Naive thymus-derived CD4-positive, alpha-beta T cell (primary cell): ENCODE measurements around the gene BBS4. TPM values are rescaled to one million over a fixed set of nuclear protein-coding genes. Genes with fewer than 3 reads are reported as not detected.

Experiments
- ATAC-seq: fragments of 150-1000 bp; cut with Tn5 transposase; 2 replicates; pipeline ENCODE4 v1.10.0; 2021; ENCODE audit warnings: mild to moderate bottlenecking, moderate library complexity
- CTCF ChIA-PET: fragments of 350-600 bp; sonication (Branson Sonifier 250); formaldehyde crosslinking; loops from one replicate; lab custom pipeline; 2021; ENCODE audit warnings: antibody characterized with exemption; lab: Charles Lee
- POLR2A ChIA-PET: fragments of 350-600 bp; sonication (Branson Sonifier 250); formaldehyde crosslinking; loops from one replicate; lab custom pipeline; 2021; ENCODE audit warnings: antibody characterized with exemption, inconsistent platforms; lab: Charles Lee
- DNase-seq, 9 donors: peaks; one replicate each; pipeline versions ENCODE4 v3.0.0 to v3.0.0-alpha.2; 2020 to 2022; ENCODE audit warnings: mixed read lengths in 1 of 9
- H3K27ac ChIP-seq: one replicate; pipeline ENCODE4 v1.7.0; 2013; ENCODE audit warnings: mild to moderate bottlenecking, low read depth, low read length, moderate library complexity
- H3K27me3 ChIP-seq, 2 donors: one replicate each; pipeline ENCODE4 v1.7.0; 2013; ENCODE audit warnings: low read length in 2 of 2, mild to moderate bottlenecking in 2 of 2, moderate library complexity in 2 of 2; ENCODE audit not compliant: control insufficient read depth in 2 of 2, insufficient read depth in 2 of 2
- H3K36me3 ChIP-seq, 3 experiments: 1 replicate in 2 of 3; 2 replicates in 1 of 3; pipeline ENCODE4 v1.7.0; 2013; ENCODE audit warnings: low read length in 3 of 3, mild to moderate bottlenecking in 3 of 3, moderate library complexity in 1 of 3; ENCODE audit not compliant: insufficient read depth in 3 of 3, control insufficient read depth in 2 of 3
- H3K4me1 ChIP-seq, 2 donors: one replicate each; pipeline ENCODE4 v1.7.0; 2013; ENCODE audit warnings: low read length in 2 of 2, mild to moderate bottlenecking in 2 of 2, moderate library complexity in 1 of 2; ENCODE audit not compliant: control insufficient read depth in 2 of 2, insufficient read depth in 2 of 2
- H3K4me3 ChIP-seq: 2 replicates; pipeline ENCODE4 v1.7.0; 2013; ENCODE audit warnings: mild to moderate bottlenecking, low read length
- H3K9me3 ChIP-seq, 3 experiments: 1 replicate in 2 of 3; 2 replicates in 1 of 3; pipeline ENCODE4 v1.7.0; 2013; ENCODE audit warnings: low read length in 3 of 3; ENCODE audit not compliant: control insufficient read depth in 2 of 3
- H3K27ac Mint-ChIP-seq, 9 donors: one replicate each; pipeline ENCODE4 v1.8.0; 2020 to 2022; ENCODE audit warnings: mixed read lengths in 9 of 9, mild to moderate bottlenecking in 8 of 9, moderate library complexity in 5 of 9, inconsistent platforms in 2 of 9
- H3K27me3 Mint-ChIP-seq, 5 donors: one replicate each; pipeline ENCODE4 v1.8.0; 2021 to 2022; ENCODE audit warnings: mixed read lengths in 5 of 5, mild to moderate bottlenecking in 1 of 5
- H3K36me3 Mint-ChIP-seq, 5 donors: one replicate each; pipeline ENCODE4 v1.8.0; 2020 to 2022; ENCODE audit warnings: mixed read lengths in 5 of 5, mild to moderate bottlenecking in 3 of 5, inconsistent platforms in 1 of 5
- H3K4me1 Mint-ChIP-seq, 7 donors: one replicate each; pipeline ENCODE4 v1.8.0; 2020 to 2022; ENCODE audit warnings: mixed read lengths in 7 of 7, mild to moderate bottlenecking in 3 of 7, inconsistent platforms in 1 of 7
- H3K4me3 Mint-ChIP-seq, 10 donors: one replicate each; pipeline ENCODE4 v1.8.0; 2020 to 2022; ENCODE audit warnings: mild to moderate bottlenecking in 10 of 10, mixed read lengths in 10 of 10, moderate library complexity in 6 of 10, inconsistent platforms in 2 of 10
- H3K9me3 Mint-ChIP-seq, 11 donors: one replicate each; pipeline ENCODE4 v1.8.0; 2020 to 2022; ENCODE audit warnings: mixed read lengths in 11 of 11, mild to moderate bottlenecking in 4 of 11, inconsistent platforms in 1 of 11, moderate library complexity in 1 of 11
- intact Hi-C, 2 donors: fragments of 100-400 bp; cut with micrococcal nuclease; formaldehyde crosslinking; loops; one replicate each; pipeline ENCODE4 v1.15.1; 2023
- polyA plus RNA-seq, 2 donors: library from polyadenylated mRNA; unstranded; fragments of 300-500 nt; fragmentation: Illumina TruSeq; gene quantifications; one replicate each; pipeline ENCODE4 v1.2.3, GENCODE V29; 2021
- total RNA-seq, 6 experiments: library from RNA in 5 of 6; stranded (reverse) in 5 of 6; gene quantifications; 1 replicate in 5 of 6; 2 replicates in 1 of 6; pipeline ENCODE4 v1.2.3 and lab custom pipeline; 2021 to 2026

The BBS4 gene
- total and polyA plus RNA-seq, 7 experiments from 2014 or later = 9.6 to 26.5 (median 14.0) TPM

DNA sequence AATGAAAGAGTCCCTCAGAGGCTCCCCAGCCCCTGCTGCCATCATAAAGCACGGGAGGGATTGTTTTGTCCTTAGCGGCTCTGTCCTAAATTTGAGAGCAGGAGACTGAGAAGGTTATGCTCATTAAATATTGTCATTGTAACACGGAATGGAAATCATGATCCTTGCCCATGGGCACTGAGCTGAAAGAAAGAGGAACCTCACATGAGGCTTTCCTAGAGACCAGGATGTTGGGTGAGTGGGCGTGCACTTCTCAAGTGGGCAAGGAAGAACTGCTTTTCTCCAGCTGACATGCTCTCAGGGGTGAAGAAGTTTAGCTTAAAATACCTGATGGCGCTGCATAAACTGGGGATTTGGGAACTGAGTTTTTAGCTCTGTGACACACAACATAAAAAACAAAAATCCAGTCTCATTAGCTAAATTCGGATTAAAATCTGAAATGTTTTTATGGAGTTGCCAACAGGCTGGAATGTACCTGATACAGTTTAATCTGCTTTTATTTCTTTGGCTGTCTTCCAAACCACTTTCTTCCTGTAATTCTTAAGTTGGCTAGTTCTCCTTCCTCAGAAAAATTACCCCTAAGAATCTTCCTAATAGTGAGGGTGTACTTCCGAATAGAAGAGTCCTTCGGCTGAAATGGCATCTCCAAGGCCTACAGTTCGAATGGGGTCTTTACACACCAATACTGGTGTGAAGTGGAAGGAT, 65.9 kb downstream of the BBS4 start:
- ChIA-PET POLR2A (interaction anchor here (0.6 kb wide), 1 partner anchor 384 kb away, joined by 3 read pairs; no protein-coding TSS in a partner anchor), CTCF (no interaction called here)
- no peaks in the 10 kb centered on the region for H3K9me3 ChIP-seq
- intact Hi-C loops = no loop called here
- H3K9me3 Mint-ChIP-seq = peaks cover 0 to 2% (median 0%) of the 10 kb centered on the region in 11 donors
- no peaks in the 10 kb centered on the region for H3K27me3 Mint-ChIP-seq
- H3K4me1 Mint-ChIP-seq = peaks cover 24 to 53% (median 42%) of the 10 kb centered on the region in 7 donors
- H3K4me1 ChIP-seq = peaks cover 0 to 14% of the 10 kb centered on the region in 2 donors
- no peaks in the 10 kb centered on the region for H3K27me3 ChIP-seq
- peak overlapping the region; percentile 13 for H3K27ac ChIP-seq
- peak overlapping the region in 5 of 10 donors; percentile 9 to 32 (median 20) for H3K4me3 Mint-ChIP-seq
- peaks cover 9 to 55% (median 9%) of the 10 kb centered on the region in 3 experiments for H3K36me3 ChIP-seq
- H3K27ac Mint-ChIP-seq = peak overlapping the region; percentile 42 to 85 (median 76)
- ATAC-seq = peak; percentile 64
- DNase-seq = no peak
- no peak overlapping the region for H3K4me3 ChIP-seq
- H3K36me3 Mint-ChIP-seq = peaks cover 0 to 53% (median 27%) of the 10 kb centered on the region in 5 donors

DNA sequence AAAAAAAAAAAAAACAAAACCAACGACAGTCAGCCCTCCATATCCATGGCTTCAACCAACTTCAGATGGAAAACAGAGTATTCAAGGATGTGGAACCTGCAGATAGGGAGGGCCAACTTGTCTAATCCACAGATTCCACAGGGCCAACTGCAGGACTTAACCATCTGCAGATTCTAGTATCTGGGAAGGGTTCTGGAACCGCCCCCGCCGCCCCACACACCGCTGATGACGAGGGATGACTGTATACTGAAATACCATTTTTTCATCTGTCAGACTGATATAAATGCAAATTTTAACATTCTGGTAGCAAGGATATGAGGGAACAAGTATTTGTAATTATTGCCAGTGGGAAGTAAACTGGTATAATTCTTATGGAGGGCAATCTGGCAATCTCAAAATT, 68.1 kb downstream of the BBS4 start:
- CTCF ChIA-PET = no interaction called here
- H3K4me3 ChIP-seq = no peak overlapping the region
- Mint-ChIP-seq H3K4me1 (peaks cover 26 to 65% (median 50%) of the 10 kb centered on the region in 7 donors), H3K27ac (peak overlapping the region in 5 of 9 donors; percentile 19 to 75 (median 40)), H3K36me3 (peaks cover 14 to 56% (median 31%) of the 10 kb centered on the region in 5 donors), H3K4me3 (no peak overlapping the region), H3K27me3 (no peaks in the 10 kb centered on the region), H3K9me3 (peaks cover 0 to 1% (median 0%) of the 10 kb centered on the region in 11 donors)
- no peaks in the 10 kb centered on the region for H3K9me3 ChIP-seq
- intact Hi-C loops = no loop called here
- POLR2A ChIA-PET = no interaction called here
- DNase-seq (no peak), ATAC-seq (no peak)
- no peaks in the 10 kb centered on the region for H3K27me3 ChIP-seq
- H3K36me3 ChIP-seq = peaks cover 9 to 72% (median 12%) of the 10 kb centered on the region in 3 experiments
- H3K4me1 ChIP-seq = peaks cover 0 to 14% of the 10 kb centered on the region in 2 donors
- no peak overlapping the region for H3K27ac ChIP-seq

DNA sequence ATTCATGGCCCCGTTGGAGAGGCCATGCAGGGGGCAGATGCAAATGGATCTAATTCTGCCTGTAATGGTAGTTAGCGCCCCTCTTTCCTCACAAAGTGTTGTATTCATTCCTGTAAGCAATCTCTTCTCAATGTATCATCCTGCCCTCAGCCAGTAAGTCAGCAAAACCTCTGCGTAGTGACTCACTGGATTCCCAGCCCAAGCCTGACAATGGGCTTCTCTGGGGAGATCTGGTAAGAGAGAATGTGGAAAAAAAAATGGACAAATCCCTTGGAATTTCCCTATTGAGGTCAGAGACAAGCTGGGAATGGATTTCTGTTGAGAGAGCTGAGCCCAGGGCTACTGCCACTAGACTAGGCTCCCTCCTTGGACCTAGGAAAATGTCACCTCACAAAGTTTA, 72.2 kb downstream of the BBS4 start:
- H3K27me3 ChIP-seq = no peaks in the 10 kb centered on the region

DNA sequence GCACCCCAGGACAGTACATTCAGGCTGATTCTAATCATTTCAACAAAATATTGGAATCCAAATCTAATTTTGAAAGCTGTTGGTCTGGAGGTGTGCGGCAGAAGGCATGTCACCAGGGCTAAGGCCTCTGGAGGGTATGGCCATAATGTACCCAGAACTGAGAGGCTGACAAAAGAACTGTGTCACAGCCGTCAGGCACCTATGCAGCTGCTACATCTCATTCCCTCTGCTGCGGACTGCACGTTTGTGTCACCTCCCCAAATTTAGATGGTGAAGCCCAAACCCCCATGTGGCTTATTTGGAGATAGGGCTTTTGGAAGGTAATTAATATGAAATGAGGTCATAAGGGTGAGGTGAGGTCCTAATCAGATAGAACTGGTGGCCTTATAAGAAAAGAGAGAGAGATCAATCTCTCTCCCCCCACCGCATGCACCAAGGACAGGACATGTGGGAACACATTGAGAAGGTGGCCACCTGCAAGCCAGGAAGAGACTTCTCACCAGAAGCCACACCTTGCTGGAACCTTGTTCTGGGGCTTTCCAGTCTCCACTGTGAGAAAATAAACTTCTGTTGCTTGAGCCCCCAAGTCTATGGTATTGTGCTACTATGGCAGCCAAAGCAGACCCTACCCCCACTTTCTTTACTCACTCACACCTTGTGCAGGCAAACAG, 74.7 kb downstream of the BBS4 start:
- Histone ChIP-seq H3K36me3 (peaks cover 4 to 78% (median 6%) of the 10 kb centered on the region in 3 experiments), H3K9me3 (no peaks in the 10 kb centered on the region), H3K4me3 (no peak overlapping the region), H3K27me3 (no peaks in the 10 kb centered on the region), H3K27ac (no peak overlapping the region), H3K4me1 (no peaks in the 10 kb centered on the region)
- Mint-ChIP-seq H3K27ac (peak overlapping the region in 1 of 9 donors; percentile 17), H3K9me3 (no peaks in the 10 kb centered on the region), H3K27me3 (no peaks in the 10 kb centered on the region), H3K36me3 (peaks cover 24 to 58% (median 28%) of the 10 kb centered on the region in 5 donors), H3K4me1 (peaks cover 1 to 42% (median 17%) of the 10 kb centered on the region in 7 donors), H3K4me3 (no peak overlapping the region)
- ChIA-PET POLR2A (no interaction called here), CTCF (no interaction called here)
- no peak for DNase-seq
- no peak for ATAC-seq
- intact Hi-C loops = no loop called here

More for the DNA sequence above, 72.2 kb downstream of the BBS4 start:
- Histone ChIP-seq H3K27ac (no peak overlapping the region), H3K36me3 (peaks cover 8 to 86% (median 8%) of the 10 kb centered on the region in 3 experiments), H3K4me3 (no peak overlapping the region), H3K4me1 (no peaks in the 10 kb centered on the region), H3K9me3 (no peaks in the 10 kb centered on the region)
- DNase-seq (no peak), ATAC-seq (no peak)
- intact Hi-C loops = no loop called here
- H3K9me3 Mint-ChIP-seq = peaks cover 0 to 1% (median 0%) of the 10 kb centered on the region in 11 donors
- H3K27me3 Mint-ChIP-seq = no peaks in the 10 kb centered on the region
- H3K27ac Mint-ChIP-seq = no peak overlapping the region
- CTCF ChIA-PET = no interaction called here
- no peak overlapping the region for H3K4me3 Mint-ChIP-seq
- POLR2A ChIA-PET = no interaction called here
- peaks cover 27 to 66% (median 31%) of the 10 kb centered on the region in 5 donors for H3K36me3 Mint-ChIP-seq
- H3K4me1 Mint-ChIP-seq = peaks cover 14 to 46% (median 33%) of the 10 kb centered on the region in 7 donors

DNA sequence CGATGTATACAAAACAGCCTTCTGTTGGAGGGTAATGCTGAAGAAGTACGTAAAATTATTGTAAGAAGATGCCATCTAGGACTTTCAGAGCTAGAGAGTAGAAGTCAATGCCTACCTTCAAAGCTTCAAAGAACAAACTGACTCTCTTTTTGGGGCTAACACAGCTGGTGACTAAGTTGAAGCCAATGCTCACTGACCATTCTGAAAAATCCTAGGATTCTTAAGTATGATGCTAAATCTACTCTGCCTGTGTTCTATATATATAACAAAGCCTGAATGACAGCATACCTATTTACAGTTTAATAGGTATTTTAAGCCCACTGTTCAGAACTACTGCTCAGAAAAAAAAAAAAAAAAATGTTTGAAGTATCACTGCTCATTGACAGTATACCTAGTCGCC, 78.6 kb downstream of the BBS4 start:
- CTCF ChIA-PET = interaction anchor here (0.6 to 0.9 kb wide), 3 partner anchors 14 to 43 kb away, joined by 3 to 4 read pairs (median 4); no protein-coding TSS in a partner anchor
- H3K27ac Mint-ChIP-seq = no peak overlapping the region
- no peak overlapping the region for H3K4me3 Mint-ChIP-seq

DNA sequence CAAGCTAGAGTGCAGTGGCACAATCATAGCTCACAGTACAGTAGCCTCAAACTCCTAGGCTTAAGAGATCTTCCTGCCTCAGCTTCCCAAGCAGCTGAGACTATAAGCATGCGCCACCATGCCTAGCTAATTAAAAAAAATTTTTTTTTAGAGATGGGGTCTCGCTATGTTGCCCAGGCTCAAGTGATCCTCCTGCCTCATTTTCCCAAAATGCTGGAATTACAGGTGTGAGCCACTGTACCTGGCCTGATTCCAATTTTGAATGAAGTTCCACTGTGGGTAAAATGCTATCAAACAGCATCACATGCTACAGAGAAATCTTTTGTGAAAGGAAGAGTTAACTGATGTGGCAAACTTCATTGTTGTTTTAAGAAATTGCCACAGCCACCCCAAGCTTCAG, 80.0 kb downstream of the BBS4 start:
- intact Hi-C loops = no loop called here
- peaks cover 4 to 76% (median 17%) of the 10 kb centered on the region in 3 experiments for H3K36me3 ChIP-seq

More for the DNA sequence above, 78.6 kb downstream of the BBS4 start:
- no peak overlapping the region for H3K27ac ChIP-seq
- no peaks in the 10 kb centered on the region for H3K27me3 ChIP-seq
- H3K36me3 Mint-ChIP-seq = peaks cover 30 to 67% (median 46%) of the 10 kb centered on the region in 5 donors
- peaks cover 0 to 21% (median 12%) of the 10 kb centered on the region in 11 donors for H3K9me3 Mint-ChIP-seq
- ATAC-seq (no peak), DNase-seq (no peak)
- H3K4me1 ChIP-seq = no peaks in the 10 kb centered on the region
- H3K4me1 Mint-ChIP-seq = peaks cover 0 to 27% (median 5%) of the 10 kb centered on the region in 7 donors
- POLR2A ChIA-PET = no interaction called here
- H3K36me3 ChIP-seq = peaks cover 0 to 78% (median 17%) of the 10 kb centered on the region in 3 experiments
- intact Hi-C loops = no loop called here
- H3K4me3 ChIP-seq = no peak overlapping the region
- no peaks in the 10 kb centered on the region for H3K27me3 Mint-ChIP-seq
- no peaks in the 10 kb centered on the region for H3K9me3 ChIP-seq

More for the DNA sequence above, 80.0 kb downstream of the BBS4 start:
- POLR2A ChIA-PET = no interaction called here
- CTCF ChIA-PET = interaction anchor here (0.6 to 0.7 kb wide), 2 partner anchors 10 to 52 kb away, joined by 3 read pairs; no protein-coding TSS in a partner anchor
- ATAC-seq = no peak
- Histone ChIP-seq H3K27me3 (no peaks in the 10 kb centered on the region), H3K4me1 (no peaks in the 10 kb centered on the region), H3K9me3 (no peaks in the 10 kb centered on the region), H3K4me3 (no peak overlapping the region), H3K27ac (no peak overlapping the region)
- Mint-ChIP-seq H3K27me3 (no peaks in the 10 kb centered on the region), H3K9me3 (peaks cover 0 to 21% (median 12%) of the 10 kb centered on the region in 11 donors), H3K4me1 (peaks cover 0 to 25% (median 9%) of the 10 kb centered on the region in 7 donors), H3K36me3 (peaks cover 26 to 70% (median 53%) of the 10 kb centered on the region in 5 donors), H3K4me3 (no peak overlapping the region), H3K27ac (no peak overlapping the region)
- no peak for DNase-seq
